Gastroesophageal sphincter (tissue), 4 donors: Measurements from ENCODE around the gene PRR13. TPM values are rescaled to one million over a fixed set of nuclear protein-coding genes. Genes with fewer than 3 reads are reported as not detected.
A peak's percentile ranks its signal among the peaks of the same experiment; 100 is the strongest.

Source experiments
- ATAC-seq: fragments of 150-250 bp; one replicate; pipeline ENCODE4 v1.9.1; 2016; ENCODE audit warnings: mild to moderate bottlenecking, moderate library complexity
- H3K27ac ChIP-seq, 4 donors: fragments of 200-600 bp; sonication (generic) in 3 of 4; 1 replicate in 3 of 4; 2 replicates in 1 of 4; pipeline ENCODE4 v1.5.1; 2016 to 2019
- H3K27me3 ChIP-seq: fragments of 200-600 bp; sonication (generic); one replicate; pipeline ENCODE4 v1.5.1; 2019
- H3K36me3 ChIP-seq, 2 donors: fragments of 200-600 bp; sonication (generic); one replicate each; pipeline ENCODE4 v1.5.1; 2019; ENCODE audit warnings: control low read depth in 1 of 2
- H3K4me1 ChIP-seq, 3 donors: fragments of 200-600 bp; sonication (generic); 1 replicate in 2 of 3; 2 replicates in 1 of 3; pipeline ENCODE4 v1.5.1; 2016 to 2019; ENCODE audit warnings: control low read depth in 2 of 3
- H3K4me3 ChIP-seq, 2 donors: fragments of 200-600 bp; sonication (generic); one replicate each; pipeline ENCODE4 v1.5.1; 2019; ENCODE audit warnings: mild to moderate bottlenecking in 1 of 2, moderate library complexity in 1 of 2
- H3K9me3 ChIP-seq, 3 donors: fragments of 200-600 bp; sonication (generic); one replicate each; pipeline ENCODE4 v1.5.1; 2017 to 2019; ENCODE audit warnings: control low read depth in 2 of 3
- CTCF ChIP-seq, 4 experiments: fragments of 200-600 bp in 2 of 4; fragments of 450-650 bp in 2 of 4; sonication (generic) in 1 of 4; IDR thresholded peaks; one replicate each; pipeline ENCODE4 v1.5.1; 2017 to 2019; ENCODE audit warnings: antibody characterized with exemption in 4 of 4, mild to moderate bottlenecking in 2 of 4, moderate library complexity in 2 of 4
- EP300 ChIP-seq: sonication (generic); formaldehyde crosslinking; IDR thresholded peaks from one replicate; pipeline ENCODE4 v1.6.1; 2017; ENCODE audit warnings: antibody characterized with exemption, mild to moderate bottlenecking
- POLR2A ChIP-seq, 2 donors: fragments of 450-650 bp; IDR thresholded peaks; one replicate each; pipeline ENCODE4 v1.6.1; 2017; ENCODE audit warnings: antibody characterized with exemption in 2 of 2, mild to moderate bottlenecking in 2 of 2, moderate library complexity in 1 of 2
- POLR2AphosphoS5 ChIP-seq: sonication (generic); formaldehyde crosslinking; IDR thresholded peaks from one replicate; pipeline ENCODE4 v1.6.1; 2017; ENCODE audit warnings: antibody characterized with exemption
- WGBS, 2 donors: methylation state at CpG; one replicate each; pipeline ENCODE4 v1.1.5; 2018; ENCODE audit warnings: low coverage in 1 of 2; 5-methylcytosine and 5-hydroxymethylcytosine counted together
- total RNA-seq, 4 donors: library from RNA; depleted of rRNA; stranded (reverse); fragments of >200 nt; gene quantifications; one replicate each; pipeline ENCODE4 v1.1.0, GENCODE V29; 2016

The PRR13 gene
- total RNA-seq, 4 donors from 2014 or later, result 54.2 to 73.2 (median 69.6) TPM

- Histone ChIP-seq H3K36me3 (peaks cover 38 to 100% of the 10 kb centered on the region in 2 donors), H3K9me3 (no peaks in the 10 kb centered on the region), H3K4me3 (no peak overlapping the region), H3K4me1 (peaks cover under 1 to 77% (median 10%) of the 10 kb centered on the region in 3 donors), H3K27ac (peak overlapping the region in 3 of 4 donors; percentile 11 to 61 (median 36)), H3K27me3 (no peaks in the 10 kb centered on the region)
- WGBS, 2 donors, result 24 to 29% methylated on average over 3 of the region's 3 CpGs
- TF ChIP-seq EP300 (no peak), POLR2A (IDR thresholded peaks at IDR 0.05) (no peak), CTCF (IDR thresholded peaks at IDR 0.05) (no peak), POLR2AphosphoS5 (no peak)
- ATAC-seq, result peak; percentile 42
These were observed 19.5 kb downstream of the PRR13 start for GRCh38 chr12:53461059-53461458.

- WGBS, 2 donors, result 67 to 75% methylated on average over 8 of the region's 8 CpGs
- Histone ChIP-seq H3K27me3 (no peaks in the 10 kb centered on the region), H3K27ac (peak overlapping the region in 1 of 4 donors; percentile 61), H3K4me3 (no peak overlapping the region), H3K9me3 (no peaks in the 10 kb centered on the region), H3K36me3 (peaks cover 37 to 100% of the 10 kb centered on the region in 2 donors), H3K4me1 (peaks cover 3 to 82% (median 10%) of the 10 kb centered on the region in 3 donors)
- no peak for TF ChIP-seq EP300
- TF ChIP-seq CTCF (IDR thresholded peaks at IDR 0.05), result no peak
- no peak for TF ChIP-seq POLR2AphosphoS5
- no peak for TF ChIP-seq POLR2A (IDR thresholded peaks at IDR 0.05)
- no peak for ATAC-seq
These were observed 20.1 kb downstream of the PRR13 start for GRCh38 chr12:53461591-53461990.

- no peaks in the 10 kb centered on the region for H3K27me3 ChIP-seq
- peaks cover 28 to 100% of the 10 kb centered on the region in 2 donors for H3K36me3 ChIP-seq
- no peak overlapping the region for H3K27ac ChIP-seq
- H3K4me1 ChIP-seq, result peaks cover 3 to 88% (median 10%) of the 10 kb centered on the region in 3 donors
- H3K9me3 ChIP-seq, result no peaks in the 10 kb centered on the region
- ATAC-seq, result no peak
- 50 to 80% methylated on average over 2 to 3 of the region's 3 CpGs for WGBS, 2 donors
- TF ChIP-seq EP300 (no peak), POLR2A (IDR thresholded peaks at IDR 0.05) (no peak), CTCF (IDR thresholded peaks at IDR 0.05) (no peak), POLR2AphosphoS5 (no peak)
- H3K4me3 ChIP-seq, result no peak overlapping the region
These were observed 21.4 kb downstream of the PRR13 start for GRCh38 chr12:53462935-53463334.

GRCh38 chr12:53463802-53464560, 22.4 kb downstream of the PRR13 start:
- Histone ChIP-seq H3K4me3 (no peak overlapping the region), H3K27me3 (no peaks in the 10 kb centered on the region), H3K9me3 (no peaks in the 10 kb centered on the region), H3K36me3 (peaks cover 31 to 100% of the 10 kb centered on the region in 2 donors), H3K4me1 (peaks cover 3 to 88% (median 10%) of the 10 kb centered on the region in 3 donors), H3K27ac (no peak overlapping the region)
- whole genome bisulfite sequencing, 2 donors, result 40 to 59% methylated on average over 3 to 5 of the region's 5 CpGs
- TF ChIP-seq POLR2AphosphoS5 (no peak), EP300 (no peak), POLR2A (IDR thresholded peaks at IDR 0.05) (no peak), CTCF (IDR thresholded peaks at IDR 0.05) (no peak)
- ATAC-seq, result no peak
